Chondrocyte (in vitro differentiated cells): ENCODE measurements around the gene POU4F1. TPM values are rescaled to one million over a fixed set of nuclear protein-coding genes. Genes with fewer than 3 reads are reported as not detected.

Experiments used
- DNase-seq: peaks from one replicate; pipeline ENCODE4 v3.0.0; 2021; ENCODE audit warnings: mixed read lengths, low spot score
- H3K27ac Mint-ChIP-seq: one replicate; pipeline ENCODE4 v1.8.0; 2021; ENCODE audit warnings: mild to moderate bottlenecking, moderate library complexity, mixed read lengths; ENCODE audit not compliant: unreplicated experiment
- H3K27me3 Mint-ChIP-seq: 2 replicates; pipeline ENCODE4 v1.8.0; 2021; ENCODE audit warnings: low read depth, mixed read lengths
- H3K36me3 Mint-ChIP-seq: 2 replicates; pipeline ENCODE4 v1.8.0; 2021; ENCODE audit warnings: low read depth, mixed read lengths
- H3K4me1 Mint-ChIP-seq: 2 replicates; pipeline ENCODE4 v1.8.0; 2021; ENCODE audit warnings: low read depth, mild to moderate bottlenecking, mixed read lengths
- H3K4me3 Mint-ChIP-seq: one replicate; pipeline ENCODE4 v1.8.0; 2021; ENCODE audit warnings: mild to moderate bottlenecking, moderate library complexity, mixed read lengths; ENCODE audit not compliant: unreplicated experiment
- H3K9me3 Mint-ChIP-seq: 2 replicates; pipeline ENCODE4 v1.8.0; 2021; ENCODE audit warnings: low read depth, mixed read lengths
- total RNA-seq: library from RNA; stranded (reverse); gene quantifications from 3 replicates; pipeline ENCODE4 v1.2.1, GENCODE V29; 2021
- TF ChIP-seq, protein P1 (sequence below): fragments of 200-600 bp; sonication (generic); IDR thresholded peaks from 2 replicates; pipeline ENCODE4 v1.5.0; 2021; ENCODE audit warnings: antibody characterized with exemption, mild to moderate bottlenecking, moderate library complexity

Gene POU4F1
- total RNA-seq, 1 donor from 2014 or later: not detected

DNA sequence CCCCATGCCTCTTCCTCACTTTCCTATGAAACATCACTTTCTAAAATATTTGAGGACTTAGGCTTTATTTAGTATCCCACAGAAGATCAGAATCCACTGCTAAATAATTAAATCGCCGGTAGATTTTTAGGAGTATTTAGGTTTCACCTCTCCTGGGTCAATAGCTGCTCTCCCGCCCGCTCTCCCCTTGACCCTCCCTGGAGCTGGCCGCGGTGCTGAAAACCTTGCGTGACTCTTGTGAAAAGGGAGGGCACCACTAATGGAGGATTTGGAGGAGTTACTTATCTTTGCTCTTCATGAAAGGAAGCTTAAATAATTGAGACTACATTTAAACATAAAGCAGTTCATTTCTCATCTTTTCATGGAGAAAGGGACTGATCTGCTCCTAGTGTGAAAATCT is 14.1 kb downstream of the POU4F1 start:
- no peak for DNase-seq
- H3K4me1 Mint-ChIP-seq: peaks cover 3% of the 10 kb centered on the region
- peaks cover 5% of the 10 kb centered on the region for H3K36me3 Mint-ChIP-seq
- peaks cover 80% of the 10 kb centered on the region for H3K27me3 Mint-ChIP-seq
- TF ChIP-seq, protein P1, sequence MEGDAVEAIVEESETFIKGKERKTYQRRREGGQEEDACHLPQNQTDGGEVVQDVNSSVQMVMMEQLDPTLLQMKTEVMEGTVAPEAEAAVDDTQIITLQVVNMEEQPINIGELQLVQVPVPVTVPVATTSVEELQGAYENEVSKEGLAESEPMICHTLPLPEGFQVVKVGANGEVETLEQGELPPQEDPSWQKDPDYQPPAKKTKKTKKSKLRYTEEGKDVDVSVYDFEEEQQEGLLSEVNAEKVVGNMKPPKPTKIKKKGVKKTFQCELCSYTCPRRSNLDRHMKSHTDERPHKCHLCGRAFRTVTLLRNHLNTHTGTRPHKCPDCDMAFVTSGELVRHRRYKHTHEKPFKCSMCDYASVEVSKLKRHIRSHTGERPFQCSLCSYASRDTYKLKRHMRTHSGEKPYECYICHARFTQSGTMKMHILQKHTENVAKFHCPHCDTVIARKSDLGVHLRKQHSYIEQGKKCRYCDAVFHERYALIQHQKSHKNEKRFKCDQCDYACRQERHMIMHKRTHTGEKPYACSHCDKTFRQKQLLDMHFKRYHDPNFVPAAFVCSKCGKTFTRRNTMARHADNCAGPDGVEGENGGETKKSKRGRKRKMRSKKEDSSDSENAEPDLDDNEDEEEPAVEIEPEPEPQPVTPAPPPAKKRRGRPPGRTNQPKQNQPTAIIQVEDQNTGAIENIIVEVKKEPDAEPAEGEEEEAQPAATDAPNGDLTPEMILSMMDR: no peak
- no peaks in the 10 kb centered on the region for H3K9me3 Mint-ChIP-seq
- H3K4me3 Mint-ChIP-seq: no peak overlapping the region
- H3K27ac Mint-ChIP-seq: no peak overlapping the region

DNA sequence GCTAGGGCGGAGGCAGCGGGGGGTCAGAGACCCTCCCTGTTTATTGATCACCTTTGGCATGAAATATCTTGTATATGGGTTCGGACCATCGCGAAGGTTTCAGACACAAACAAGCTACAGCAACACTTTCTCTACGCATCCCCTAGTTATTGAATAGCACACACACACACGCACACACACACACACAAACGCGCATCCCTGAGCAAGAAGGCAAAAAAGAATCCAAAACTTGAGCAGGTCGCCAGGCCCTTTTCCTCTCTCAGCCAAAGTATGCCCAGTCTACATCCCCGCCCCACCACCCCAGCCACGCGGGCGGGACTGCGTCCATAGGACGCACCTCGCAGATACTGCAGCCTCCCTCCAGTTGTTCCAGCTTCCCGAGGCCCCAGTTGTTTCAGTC is 16.0 kb downstream of the POU4F1 start:
- TF ChIP-seq, protein P1: no peak
- Mint-ChIP-seq H3K4me1 (no peaks in the 10 kb centered on the region), H3K36me3 (peaks cover 5% of the 10 kb centered on the region), H3K27ac (no peak overlapping the region), H3K4me3 (no peak overlapping the region), H3K9me3 (no peaks in the 10 kb centered on the region), H3K27me3 (peaks cover 70% of the 10 kb centered on the region)
- DNase-seq: no peak

DNA sequence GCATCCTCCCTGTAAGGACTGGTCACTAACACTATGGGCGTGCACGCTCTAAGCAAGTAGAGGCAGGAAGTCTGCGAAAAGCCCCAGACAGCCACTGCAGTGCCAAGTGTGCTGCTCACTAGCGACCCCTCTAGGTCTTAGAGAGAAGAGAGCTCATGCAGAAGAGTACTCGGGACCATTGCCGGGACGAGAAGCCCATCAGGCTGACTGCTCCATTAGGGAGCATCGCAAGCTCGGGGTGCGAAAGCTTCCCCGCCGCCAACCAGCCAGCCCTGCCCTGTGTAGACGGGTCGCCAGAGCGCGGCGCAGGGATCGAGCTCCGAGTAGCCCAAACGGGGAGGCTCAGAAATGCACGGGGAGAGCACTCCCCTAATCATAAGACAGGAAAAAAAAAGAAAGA is 16.6 kb downstream of the POU4F1 start:
- H3K4me3 Mint-ChIP-seq: no peak overlapping the region
- no peaks in the 10 kb centered on the region for H3K4me1 Mint-ChIP-seq
- no peak overlapping the region for H3K27ac Mint-ChIP-seq
- H3K36me3 Mint-ChIP-seq: peaks cover 5% of the 10 kb centered on the region
- TF ChIP-seq, protein P1: peak; percentile 38
- DNase-seq: no peak
- H3K9me3 Mint-ChIP-seq: no peaks in the 10 kb centered on the region
- peaks cover 67% of the 10 kb centered on the region for H3K27me3 Mint-ChIP-seq

- H3K36me3 Mint-ChIP-seq: no peaks in the 10 kb centered on the region
- no peak overlapping the region for H3K27ac Mint-ChIP-seq
- no peaks in the 10 kb centered on the region for H3K9me3 Mint-ChIP-seq
- no peak overlapping the region for H3K4me3 Mint-ChIP-seq
- peaks cover 37% of the 10 kb centered on the region for H3K27me3 Mint-ChIP-seq
- no peak for DNase-seq
- TF ChIP-seq, protein P1: no peak
- H3K4me1 Mint-ChIP-seq: no peaks in the 10 kb centered on the region
Observed at GRCh38 chr13:78576261-78576660, 27.1 kb downstream of the POU4F1 start.

- Mint-ChIP-seq H3K27ac (no peak overlapping the region), H3K9me3 (no peaks in the 10 kb centered on the region), H3K36me3 (no peaks in the 10 kb centered on the region), H3K27me3 (peaks cover 25% of the 10 kb centered on the region), H3K4me3 (no peak overlapping the region), H3K4me1 (no peaks in the 10 kb centered on the region)
- DNase-seq: no peak
- TF ChIP-seq, protein P1: no peak
Observed at GRCh38 chr13:78572459-78572858, 30.9 kb downstream of the POU4F1 start.
